CD4-positive, alpha-beta T cell (primary cell): ENCODE measurements around the gene WDFY2. TPM values are rescaled to one million over a fixed set of nuclear protein-coding genes. Genes with fewer than 3 reads are reported as not detected.

Experiments used
- ATAC-seq: fragments of 200-7000 bp; cut with Tn5 transposase; one replicate; pipeline ENCODE4 v1.10.0; 2022; ENCODE audit warnings: mild to moderate bottlenecking; ENCODE audit not compliant: poor library complexity
- CTCF ChIA-PET: fragments of 350-600 bp; sonication (Branson Sonifier 250); formaldehyde crosslinking; loops from one replicate; lab custom pipeline; 2021; ENCODE audit warnings: antibody characterized with exemption, inconsistent platforms; lab: Charles Lee
- POLR2A ChIA-PET: fragments of 350-600 bp; sonication (Branson Sonifier 250); formaldehyde crosslinking; loops from one replicate; lab custom pipeline; 2021; ENCODE audit warnings: antibody characterized with exemption, inconsistent platforms; lab: Charles Lee
- DNase-seq, 14 experiments: peaks; one replicate each; pipeline ENCODE4 v3.0.0-alpha.2; 2013 to 2020; ENCODE audit warnings: mixed read lengths in 2 of 14
- H3K27ac ChIP-seq, 2 donors: one replicate each; pipeline versions ENCODE4 v1.5.1 to v1.7.0; 2013; ENCODE audit warnings: low read length in 2 of 2, low read depth in 1 of 2, mild to moderate bottlenecking in 1 of 2
- H3K27me3 ChIP-seq, 2 experiments: 1 replicate in 1 of 2; 2 replicates in 1 of 2; pipeline versions ENCODE4 v1.6.1 to v1.7.0; 2013; ENCODE audit warnings: low read length in 2 of 2, control low read depth in 1 of 2, mild to moderate bottlenecking in 1 of 2, moderate library complexity in 1 of 2; ENCODE audit not compliant: insufficient read depth in 2 of 2, control insufficient read depth in 1 of 2
- H3K36me3 ChIP-seq: one replicate; pipeline ENCODE4 v1.6.1; 2013; ENCODE audit warnings: low read length, control low read depth; ENCODE audit not compliant: insufficient read depth
- H3K4me1 ChIP-seq: one replicate; pipeline ENCODE4 v1.6.1; 2013; ENCODE audit warnings: low read length, control low read depth; ENCODE audit not compliant: insufficient read depth
- H3K4me3 ChIP-seq: one replicate; pipeline ENCODE4 v1.5.1; 2013; ENCODE audit warnings: mild to moderate bottlenecking, low read length, moderate library complexity
- H3K9me3 ChIP-seq, 2 experiments: 1 replicate in 1 of 2; 2 replicates in 1 of 2; pipeline versions ENCODE4 v1.6.1 to v1.7.0; 2013; ENCODE audit warnings: low read length in 2 of 2, mild to moderate bottlenecking in 2 of 2, control low read depth in 1 of 2, moderate library complexity in 1 of 2; ENCODE audit not compliant: control insufficient read depth in 1 of 2, insufficient read depth in 1 of 2
- H3K27ac Mint-ChIP-seq: one replicate; pipeline ENCODE4 v1.8.0; 2020; ENCODE audit warnings: mixed read lengths
- H3K27me3 Mint-ChIP-seq: one replicate; pipeline ENCODE4 v1.8.0; 2021; ENCODE audit warnings: mixed read lengths
- H3K36me3 Mint-ChIP-seq: one replicate; pipeline ENCODE4 v1.8.0; 2021; ENCODE audit warnings: low read depth, mixed read lengths
- H3K4me1 Mint-ChIP-seq: one replicate; pipeline ENCODE4 v1.8.0; 2021; ENCODE audit warnings: low read depth, mixed read lengths
- H3K4me3 Mint-ChIP-seq: one replicate; pipeline ENCODE4 v1.8.0; 2020; ENCODE audit warnings: mild to moderate bottlenecking, mixed read lengths
- H3K9me3 Mint-ChIP-seq: one replicate; pipeline ENCODE4 v1.8.0; 2020; ENCODE audit warnings: mixed read lengths
- CTCF ChIP-seq: fragments of 200-600 bp; IDR thresholded peaks from one replicate; pipeline ENCODE4 v1.8.0; 2022; ENCODE audit warnings: antibody characterized with exemption, mild to moderate bottlenecking
- intact Hi-C, 2 experiments: fragments of 100-400 bp; cut with DNase I in 1 of 2; cut with micrococcal nuclease in 1 of 2; formaldehyde crosslinking; loops; one replicate each; pipeline versions ENCODE4 v1.15.1 to v1.9.0; 2023 to 2025; cut with DNase I, micrococcal nuclease
- total RNA-seq, 174 experiments: library from RNA in 2 of 174; stranded (reverse) in 2 of 174; gene quantifications; one replicate each; pipeline ENCODE4 v1.2.3 and lab custom pipeline; 2021 to 2026

Gene WDFY2
- total RNA-seq, 2 experiments from 2014 or later, result 21.4 to 21.9 TPM

DNA sequence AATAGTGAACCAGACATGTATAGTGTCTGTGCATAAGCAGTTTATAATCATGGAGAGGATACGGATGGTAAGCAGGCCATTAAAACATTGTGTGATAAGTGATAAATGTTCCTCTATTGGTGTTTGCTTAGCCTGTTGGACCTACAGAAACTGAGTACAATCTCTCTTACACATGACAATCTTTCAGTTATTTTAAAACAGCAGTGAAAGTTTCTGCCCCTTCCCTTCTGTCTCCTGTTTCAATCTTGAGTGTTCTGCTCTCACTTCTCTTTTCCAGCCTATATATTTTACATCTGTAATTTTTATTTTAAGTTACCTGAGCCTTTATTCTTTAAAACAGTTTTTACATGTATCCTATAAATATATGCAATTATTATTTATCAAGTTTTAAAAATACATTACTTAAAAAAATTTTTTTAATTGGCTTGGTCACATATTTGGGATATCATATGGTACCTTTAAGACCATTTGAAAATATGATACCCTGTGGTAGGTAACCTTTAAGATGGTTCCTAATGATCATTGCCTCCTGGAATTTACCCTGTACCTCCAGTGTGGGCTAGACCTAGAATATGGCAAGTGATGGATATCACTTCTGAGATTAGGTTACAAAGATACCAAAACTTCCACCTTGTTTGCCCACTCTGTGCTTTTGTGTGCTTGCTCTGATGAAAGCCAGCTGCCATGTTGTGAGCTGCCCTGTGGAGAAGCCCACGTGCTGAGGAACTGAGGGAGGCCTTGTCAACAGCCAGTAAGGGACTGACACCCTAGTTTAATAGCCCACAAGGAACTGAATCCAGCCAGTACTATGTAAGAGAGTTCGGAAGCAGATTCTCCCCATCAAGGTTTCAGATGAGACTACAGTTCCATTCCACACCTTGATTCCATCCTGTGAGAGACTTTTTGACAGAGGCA lies 120.4 kb downstream of the WDFY2 start:
- TF ChIP-seq CTCF, result no peak
- Mint-ChIP-seq H3K4me3 (no peak overlapping the region), H3K36me3 (peaks cover 47% of the 10 kb centered on the region), H3K27ac (no peak overlapping the region), H3K27me3 (no peaks in the 10 kb centered on the region), H3K9me3 (no peaks in the 10 kb centered on the region), H3K4me1 (no peaks in the 10 kb centered on the region)
- ATAC-seq, result no peak
- no peak for DNase-seq
- H3K4me3 ChIP-seq, result no peak overlapping the region
- peaks cover 2% of the 10 kb centered on the region for H3K36me3 ChIP-seq
- CTCF ChIA-PET, result no interaction called here
- H3K27me3 ChIP-seq, result no peaks in the 10 kb centered on the region
- intact Hi-C loops, result no loop called here
- H3K27ac ChIP-seq, result no peak overlapping the region
- H3K9me3 ChIP-seq, result no peaks in the 10 kb centered on the region
- H3K4me1 ChIP-seq, result no peaks in the 10 kb centered on the region
- POLR2A ChIA-PET, result no interaction called here

DNA sequence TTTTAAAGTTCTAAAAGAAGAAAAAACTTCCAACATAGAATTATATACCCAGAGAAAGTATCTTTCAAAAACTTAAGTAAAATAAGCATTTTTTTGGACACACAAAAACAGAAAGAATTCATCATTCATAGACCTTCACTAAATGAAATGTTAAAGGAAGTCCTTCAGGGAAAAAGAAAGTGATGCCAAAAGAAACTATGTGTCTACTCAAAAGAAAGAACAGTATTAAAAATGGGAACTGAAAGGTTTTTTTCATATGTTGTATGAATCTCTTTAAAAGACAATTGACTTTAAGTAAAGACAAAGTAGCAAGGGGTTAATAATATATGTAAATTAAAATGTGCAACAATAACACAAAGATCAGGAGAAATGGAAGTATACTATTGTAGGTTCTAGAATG lies 123.2 kb downstream of the WDFY2 start:
- intact Hi-C loops, result no loop called here
- Histone ChIP-seq H3K36me3 (peaks cover 2% of the 10 kb centered on the region), H3K4me1 (no peaks in the 10 kb centered on the region), H3K9me3 (no peaks in the 10 kb centered on the region), H3K27me3 (no peaks in the 10 kb centered on the region), H3K4me3 (no peak overlapping the region), H3K27ac (no peak overlapping the region)
- Mint-ChIP-seq H3K4me1 (no peaks in the 10 kb centered on the region), H3K36me3 (peaks cover 37% of the 10 kb centered on the region), H3K4me3 (no peak overlapping the region), H3K27ac (no peak overlapping the region), H3K9me3 (no peaks in the 10 kb centered on the region), H3K27me3 (no peaks in the 10 kb centered on the region)
- DNase-seq (no peak), ATAC-seq (no peak)
- POLR2A ChIA-PET, result no interaction called here
- CTCF ChIA-PET, result no interaction called here
- TF ChIP-seq CTCF, result no peak

GRCh38 chr13:51713807-51714206 lies 129.5 kb downstream of the WDFY2 start:
- no peaks in the 10 kb centered on the region for H3K27me3 ChIP-seq
- H3K27me3 Mint-ChIP-seq, result no peaks in the 10 kb centered on the region
- DNase-seq, result no peak
- no peaks in the 10 kb centered on the region for H3K9me3 ChIP-seq
- no peak for ATAC-seq
- H3K4me1 Mint-ChIP-seq, result peaks cover 4% of the 10 kb centered on the region
- H3K4me3 ChIP-seq, result no peak overlapping the region
- H3K36me3 ChIP-seq, result no peaks in the 10 kb centered on the region
- ChIA-PET CTCF (interaction anchor here (0.6 to 0.7 kb wide), 2 partner anchors 74 to 88 kb away, joined by 3 to 4 read pairs; no protein-coding TSS in a partner anchor), POLR2A (no interaction called here)
- H3K27ac Mint-ChIP-seq, result no peak overlapping the region
- H3K9me3 Mint-ChIP-seq, result no peaks in the 10 kb centered on the region
- TF ChIP-seq CTCF, result no peak
- H3K27ac ChIP-seq, result no peak overlapping the region
- H3K36me3 Mint-ChIP-seq, result peaks cover 7% of the 10 kb centered on the region
- no peak overlapping the region for H3K4me3 Mint-ChIP-seq
- intact Hi-C loops, result no loop called here
- H3K4me1 ChIP-seq, result no peaks in the 10 kb centered on the region
